ENCODE results near the gene WARS2.

WARS2 gene

DNA sequence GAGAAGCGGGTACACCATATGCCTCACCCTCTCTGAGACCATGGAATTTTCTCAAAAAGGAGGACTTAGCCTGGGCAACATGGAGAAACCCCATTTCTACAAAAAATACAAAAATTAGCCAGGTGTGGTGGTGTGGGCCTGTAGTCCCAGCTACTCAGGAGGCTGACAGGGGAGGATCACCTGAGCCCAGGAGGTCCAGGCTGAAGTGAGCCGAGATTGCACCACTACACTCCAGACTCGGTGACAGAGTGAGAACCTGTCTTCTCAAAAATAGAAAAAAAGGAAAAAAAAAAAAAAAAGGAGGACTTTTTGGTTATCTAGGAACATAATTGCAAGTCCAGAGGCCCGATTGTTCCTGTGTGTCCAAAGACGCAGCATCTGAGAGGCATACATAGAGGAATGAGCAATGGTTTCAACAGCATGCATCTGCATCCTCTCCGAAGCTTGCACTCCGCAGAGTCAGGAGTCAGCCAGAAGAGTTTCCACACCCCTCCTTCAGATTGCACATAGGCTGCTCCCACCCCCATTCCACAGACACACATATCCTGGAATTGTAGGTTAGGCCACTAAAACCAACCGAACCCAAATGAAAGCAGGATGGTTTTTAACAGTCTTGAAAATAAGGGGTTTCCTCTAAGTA is 149.8 kb downstream of the WARS2 start:
- no peak overlapping the region for H2BK120ac ChIP-seq (ENCODE audit: low read depth, low read length)
- no peak overlapping the region for H4K91ac ChIP-seq (ENCODE audit: low read depth, low read length, poor library complexity)
- no peak overlapping the region for H3K4ac ChIP-seq (ENCODE audit: low read length)
- H2BK15ac ChIP-seq (ENCODE audit: low read length), result no peak overlapping the region
- no CpG with 5 or more reads among the region's 8 CpGs for WGBS, 2 donors (ENCODE audit: extremely low coverage in 2 of 2, insufficient read length in 2 of 2, insufficient replicate concordance in 1 of 2)
- H3K18ac ChIP-seq (ENCODE audit: low read length), result no peak overlapping the region
- peaks cover 8% of the 10 kb centered on the region in 2 donors for H3K4me1 ChIP-seq (ENCODE audit: control insufficient read depth in 2 of 2, insufficient read depth in 1 of 2, low read depth in 1 of 2, low read length in 2 of 2)
- no peaks in the 10 kb centered on the region for H3K9me3 ChIP-seq (replicated peaks in 1 of 2; ENCODE audit: control insufficient read depth in 2 of 2, insufficient read depth in 1 of 2, low read depth in 1 of 2, low read length in 2 of 2)
- H3K27me3 ChIP-seq (ENCODE audit: control insufficient read depth in 3 of 3, insufficient read depth in 3 of 3, low read depth in 1 of 3, low read length in 3 of 3), result peaks cover 69 to 100% (median 100%) of the 10 kb centered on the region in 3 experiments
- H3K9ac ChIP-seq (ENCODE audit: low read depth, low read length, poor library complexity), result no peak overlapping the region
- no peak overlapping the region for H2AFZ ChIP-seq (ENCODE audit: low read length)
- H3K4me3 ChIP-seq (ENCODE audit: low read length in 2 of 2), result no peak overlapping the region
- no peak overlapping the region for H3K4me2 ChIP-seq (ENCODE audit: insufficient read depth, low read length, poor library complexity, severe bottlenecking)
- H2AK5ac ChIP-seq (ENCODE audit: low read depth, low read length), result no peak overlapping the region
- no peak overlapping the region for H3K14ac ChIP-seq (ENCODE audit: low read length)
- no peak overlapping the region for H2BK12ac ChIP-seq (ENCODE audit: low read length)
- no peaks in the 10 kb centered on the region for H3K79me1 ChIP-seq (ENCODE audit: low read depth, low read length)
- no peak for DNase-seq (ENCODE audit: low spot score)
- no peak overlapping the region for H4K8ac ChIP-seq (ENCODE audit: low read depth, low read length)
- H3K23ac ChIP-seq (ENCODE audit: low read depth, low read length, poor library complexity), result no peak overlapping the region
- no peaks in the 10 kb centered on the region for H3K36me3 ChIP-seq (replicated peaks in 1 of 2; ENCODE audit: control insufficient read depth in 2 of 2, insufficient read depth in 2 of 2, low read length in 2 of 2)
- no peak overlapping the region for H3K27ac ChIP-seq (replicated peaks; ENCODE audit: low read length)
- no peak overlapping the region for H2BK5ac ChIP-seq (ENCODE audit: low read length)

DNA sequence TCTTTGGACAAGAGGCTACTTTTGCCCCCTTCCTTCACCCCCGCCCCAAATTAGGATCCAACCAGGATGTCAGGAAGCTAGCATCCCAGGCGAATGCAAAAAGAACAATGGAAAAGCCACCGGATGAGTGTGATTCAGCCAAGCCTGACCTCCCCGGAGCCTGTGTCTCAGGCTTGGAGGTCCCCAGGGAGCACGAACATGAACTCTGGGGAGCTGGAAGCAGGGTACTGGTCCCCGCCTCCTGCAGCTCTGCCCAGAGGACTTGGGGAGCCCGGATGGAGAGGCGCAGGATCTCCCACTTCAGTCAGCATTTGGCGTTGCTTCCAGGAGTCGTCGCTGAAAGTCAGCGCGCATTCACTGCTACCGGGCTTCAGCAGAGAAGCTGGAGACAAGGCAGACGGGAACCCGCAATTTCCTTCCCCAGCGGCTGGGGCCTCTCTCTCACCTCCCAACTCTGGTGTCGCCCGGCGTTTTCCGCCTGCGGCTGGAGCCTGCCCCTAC is 150.5 kb downstream of the WARS2 start:
- no peaks in the 10 kb centered on the region for H3K36me3 ChIP-seq (replicated peaks in 1 of 2; ENCODE audit: control insufficient read depth in 2 of 2, insufficient read depth in 2 of 2, low read length in 2 of 2)
- no peak overlapping the region for H3K23ac ChIP-seq (ENCODE audit: low read depth, low read length, poor library complexity)
- H3K79me1 ChIP-seq (ENCODE audit: low read depth, low read length), result no peaks in the 10 kb centered on the region
- no peak overlapping the region for H3K27ac ChIP-seq (replicated peaks; ENCODE audit: low read length)
- no peak overlapping the region for H3K4ac ChIP-seq (ENCODE audit: low read length)
- no peak overlapping the region for H2BK15ac ChIP-seq (ENCODE audit: low read length)
- no peak overlapping the region for H2BK120ac ChIP-seq (ENCODE audit: low read depth, low read length)
- no peak overlapping the region for H3K18ac ChIP-seq (ENCODE audit: low read length)
- H2BK5ac ChIP-seq (ENCODE audit: low read length), result no peak overlapping the region
- no peak overlapping the region for H4K8ac ChIP-seq (ENCODE audit: low read depth, low read length)
- H3K4me2 ChIP-seq (ENCODE audit: insufficient read depth, low read length, poor library complexity, severe bottlenecking), result no peak overlapping the region
- no peak overlapping the region for H3K4me3 ChIP-seq (ENCODE audit: low read length in 2 of 2)
- no peak overlapping the region for H2BK12ac ChIP-seq (ENCODE audit: low read length)
- no peaks in the 10 kb centered on the region for H3K9me3 ChIP-seq (replicated peaks in 1 of 2; ENCODE audit: control insufficient read depth in 2 of 2, insufficient read depth in 1 of 2, low read depth in 1 of 2, low read length in 2 of 2)
- no peak overlapping the region for H3K14ac ChIP-seq (ENCODE audit: low read length)
- no peak overlapping the region for H3K9ac ChIP-seq (ENCODE audit: low read depth, low read length, poor library complexity)
- H4K91ac ChIP-seq (ENCODE audit: low read depth, low read length, poor library complexity), result no peak overlapping the region
- peaks cover 8% of the 10 kb centered on the region in 2 donors for H3K4me1 ChIP-seq (ENCODE audit: control insufficient read depth in 2 of 2, insufficient read depth in 1 of 2, low read depth in 1 of 2, low read length in 2 of 2)
- H2AK5ac ChIP-seq (ENCODE audit: low read depth, low read length), result no peak overlapping the region
- WGBS, 2 donors (ENCODE audit: extremely low coverage in 2 of 2, insufficient read length in 2 of 2, insufficient replicate concordance in 1 of 2), result no CpG with 5 or more reads among the region's 22 CpGs
- peak overlapping the region; percentile 88 for H2AFZ ChIP-seq (ENCODE audit: low read length)
- H3K27me3 ChIP-seq (ENCODE audit: control insufficient read depth in 3 of 3, insufficient read depth in 3 of 3, low read depth in 1 of 3, low read length in 3 of 3), result peaks cover 73 to 100% (median 100%) of the 10 kb centered on the region in 3 experiments
- DNase-seq (ENCODE audit: low spot score), result peak; percentile 52

GRCh38 chr1:118989006-118989815 is 151.2 kb downstream of the WARS2 start:
- no peak overlapping the region for H3K27ac ChIP-seq (replicated peaks; ENCODE audit: low read length)
- WGBS, 2 donors (ENCODE audit: extremely low coverage in 2 of 2, insufficient read length in 2 of 2, insufficient replicate concordance in 1 of 2), result no CpG with 5 or more reads among the region's 44 CpGs
- no peak for DNase-seq (ENCODE audit: low spot score)

More at GRCh38 chr1:118989006-118989815, 151.2 kb downstream of the WARS2 start:
- Histone ChIP-seq H2AK5ac (ENCODE audit: low read depth, low read length) (no peak overlapping the region), H4K91ac (ENCODE audit: low read depth, low read length, poor library complexity) (no peak overlapping the region), H2BK15ac (ENCODE audit: low read length) (no peak overlapping the region), H2BK120ac (ENCODE audit: low read depth, low read length) (no peak overlapping the region), H3K4me2 (ENCODE audit: insufficient read depth, low read length, poor library complexity, severe bottlenecking) (no peak overlapping the region), H3K14ac (ENCODE audit: low read length) (no peak overlapping the region), H3K4me1 (ENCODE audit: control insufficient read depth in 2 of 2, insufficient read depth in 1 of 2, low read depth in 1 of 2, low read length in 2 of 2) (peaks cover 8% of the 10 kb centered on the region in 2 donors), H3K79me1 (ENCODE audit: low read depth, low read length) (no peaks in the 10 kb centered on the region), H3K4ac (ENCODE audit: low read length) (no peak overlapping the region), H2BK12ac (ENCODE audit: low read length) (no peak overlapping the region), H2AFZ (ENCODE audit: low read length) (peak overlapping the region; percentile 88), H4K8ac (ENCODE audit: low read depth, low read length) (no peak overlapping the region), H2BK5ac (ENCODE audit: low read length) (no peak overlapping the region), H3K23ac (ENCODE audit: low read depth, low read length, poor library complexity) (no peak overlapping the region), H3K36me3 (replicated peaks in 1 of 2; ENCODE audit: control insufficient read depth in 2 of 2, insufficient read depth in 2 of 2, low read length in 2 of 2) (no peaks in the 10 kb centered on the region), H3K27me3 (ENCODE audit: control insufficient read depth in 3 of 3, insufficient read depth in 3 of 3, low read depth in 1 of 3, low read length in 3 of 3) (peaks cover 78 to 100% (median 100%) of the 10 kb centered on the region in 3 experiments), H3K9ac (ENCODE audit: low read depth, low read length, poor library complexity) (no peak overlapping the region), H3K4me3 (ENCODE audit: low read length in 2 of 2) (no peak overlapping the region), H3K18ac (ENCODE audit: low read length) (no peak overlapping the region), H3K9me3 (replicated peaks in 1 of 2; ENCODE audit: control insufficient read depth in 2 of 2, insufficient read depth in 1 of 2, low read depth in 1 of 2, low read length in 2 of 2) (no peaks in the 10 kb centered on the region)

All from neuronal stem cell (in vitro differentiated cells).